HEK293T (cell line): ENCODE results near the gene SMCR8.

Source experiments
- BHLHE40 ChIP-seq: fragments of 450-650 bp; IDR thresholded peaks from 2 replicates; pipeline ENCODE4 v1.6.1; 2016; ENCODE audit warnings: mild to moderate bottlenecking, moderate library complexity, borderline replicate concordance
- CTBP1 ChIP-seq: fragments of 450-650 bp; IDR thresholded peaks from 2 replicates; pipeline ENCODE4 v1.6.1; 2016; ENCODE audit warnings: borderline replicate concordance
- FOXM1 ChIP-seq: fragments of 450-650 bp; IDR thresholded peaks from 2 replicates; pipeline ENCODE4 v1.6.1; 2017; ENCODE audit warnings: mild to moderate bottlenecking, borderline replicate concordance
- LEF1 ChIP-seq: fragments of 450-650 bp; IDR thresholded peaks from 2 replicates; pipeline ENCODE4 v1.6.1; 2017; ENCODE audit warnings: mild to moderate bottlenecking, borderline replicate concordance
- SUZ12 ChIP-seq: fragments of 450-650 bp; IDR thresholded peaks from 2 replicates; pipeline ENCODE4 v1.6.1; 2016; ENCODE audit warnings: mild to moderate bottlenecking
- TARDBP ChIP-seq: fragments of 450-650 bp; IDR thresholded peaks from 2 replicates; pipeline ENCODE4 v1.6.1; 2016
- ZNF384 ChIP-seq: fragments of 450-650 bp; IDR thresholded peaks from 2 replicates; pipeline ENCODE4 v1.6.1; 2016

- TF ChIP-seq TARDBP (no peak), FOXM1 (no peak), LEF1 (no peak), CTBP1 (no peak), ZNF384 (no peak), SUZ12 (no peak), BHLHE40 (no peak)
Observed at GRCh38 chr17:18344021-18344420, 28.9 kb downstream of the SMCR8 start.
